GM19468 (cell line): ENCODE data around the gene SMAD9.

ENCODE experiments used
- ATAC-seq: cut with Tn5 transposase; IDR thresholded peaks from one replicate; pipeline ENCODE4 v1.9.1; 2021; ENCODE audit warnings: mild to moderate bottlenecking, moderate library complexity, moderate number of reproducible peaks; ENCODE audit not compliant: unreplicated experiment; ENCODE audit errors: extremely low read depth

The SMAD9 gene

GRCh38 chr13:36919833-36920615, at the start of gene SMAD9:
TSS of gene SMAD9 (minus strand) at chr13:36920238. CDS start at chr13:36879689, 40,549 bp downstream.
- ATAC-seq = no peak

DNA sequence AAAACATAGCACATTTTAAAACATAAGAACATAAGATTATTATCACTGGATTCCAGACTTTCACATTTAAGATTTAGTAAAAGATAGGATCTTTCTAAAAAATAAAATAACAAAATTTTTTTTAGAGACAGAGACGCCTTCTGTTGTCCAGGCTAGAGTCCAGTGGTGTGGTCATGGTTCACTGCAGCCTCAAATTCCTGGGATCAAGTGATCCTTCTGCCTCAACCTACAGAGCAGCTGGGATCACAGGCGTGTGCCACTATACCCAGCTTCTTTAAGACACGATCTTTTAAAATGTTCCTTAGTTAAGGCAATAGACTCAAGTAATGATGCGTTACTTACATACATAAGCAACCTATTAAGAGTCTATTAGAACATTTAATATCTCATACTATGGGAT, 46.4 kb upstream of the SMAD9 start:
- no peak for ATAC-seq

GRCh38 chr13:36965767-36966166, 45.7 kb upstream of the SMAD9 start:
- no peak for ATAC-seq

GRCh38 chr13:36959456-36960116, 39.5 kb upstream of the SMAD9 start:
- no peak for ATAC-seq

DNA sequence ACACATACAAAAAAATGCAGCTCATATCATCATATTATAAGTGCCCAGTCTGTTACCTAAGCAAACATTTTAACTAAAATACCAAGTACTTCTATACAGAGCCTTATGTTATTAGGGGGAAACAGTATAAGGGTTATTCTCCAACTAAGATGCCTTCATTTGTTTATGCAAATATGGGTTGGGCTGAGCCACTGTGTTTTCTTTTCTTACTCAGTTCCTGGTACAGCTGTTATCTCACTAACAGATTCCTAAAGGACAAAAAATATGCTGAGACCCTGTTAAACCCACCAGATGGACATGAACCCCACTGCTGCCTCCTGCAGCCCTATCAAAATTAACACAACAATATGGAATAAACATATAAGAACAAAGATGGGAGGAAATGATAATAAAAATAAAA, 34.5 kb upstream of the SMAD9 start:
- ATAC-seq = no peak

- ATAC-seq = no peak
Observed at GRCh38 chr13:36950920-36951319, 30.9 kb upstream of the SMAD9 start.

DNA sequence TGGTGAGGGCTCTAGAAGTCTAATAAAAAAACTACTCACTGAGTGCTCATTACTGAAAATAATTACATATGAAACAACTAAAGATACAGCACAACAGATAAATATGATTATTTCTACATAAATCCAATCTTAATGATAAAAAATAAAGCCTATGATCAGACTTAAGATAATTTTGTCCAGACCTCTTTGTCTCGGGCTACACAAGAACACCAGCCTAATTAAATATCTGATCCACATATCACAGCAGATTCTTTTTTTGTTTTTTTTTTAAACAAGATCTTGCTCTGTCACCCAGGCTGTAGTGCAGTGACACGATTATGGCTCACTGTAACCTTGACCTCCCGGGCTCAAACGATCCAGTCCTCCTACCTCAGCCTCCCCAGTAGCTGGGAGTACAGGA, 30.3 kb upstream of the SMAD9 start:
- ATAC-seq = no peak

GRCh38 chr13:36945078-36945477, 25.0 kb upstream of the SMAD9 start:
- no peak for ATAC-seq

GRCh38 chr13:36925603-36926002, 5.6 kb upstream of the SMAD9 start:
- no peak for ATAC-seq

DNA sequence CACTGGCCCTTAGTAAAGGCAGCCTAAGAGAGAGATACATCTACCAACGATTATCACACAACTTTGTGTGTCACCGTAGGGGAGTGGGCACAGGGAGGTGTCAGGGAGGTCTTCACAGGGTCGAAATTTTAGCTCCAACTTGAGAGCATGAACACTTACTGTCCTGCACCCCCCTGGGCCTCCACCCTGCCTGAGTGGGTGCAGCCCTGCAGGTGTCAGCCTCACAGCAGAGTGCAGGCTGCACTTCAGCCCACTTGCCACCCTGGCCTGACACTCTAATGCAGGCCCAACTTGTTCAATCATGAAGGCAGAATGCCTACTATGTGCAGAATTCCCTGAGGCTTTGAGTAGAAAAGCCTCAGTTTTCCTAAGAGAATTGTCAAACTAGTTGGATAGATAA, 4.0 kb upstream of the SMAD9 start:
- no peak for ATAC-seq

- no peak for ATAC-seq
Observed at GRCh38 chr13:36921631-36922301, 1.7 kb upstream of the SMAD9 start.

GRCh38 chr13:36920616-36921185, 663 bp upstream of the SMAD9 start:
- ATAC-seq = no peak

DNA sequence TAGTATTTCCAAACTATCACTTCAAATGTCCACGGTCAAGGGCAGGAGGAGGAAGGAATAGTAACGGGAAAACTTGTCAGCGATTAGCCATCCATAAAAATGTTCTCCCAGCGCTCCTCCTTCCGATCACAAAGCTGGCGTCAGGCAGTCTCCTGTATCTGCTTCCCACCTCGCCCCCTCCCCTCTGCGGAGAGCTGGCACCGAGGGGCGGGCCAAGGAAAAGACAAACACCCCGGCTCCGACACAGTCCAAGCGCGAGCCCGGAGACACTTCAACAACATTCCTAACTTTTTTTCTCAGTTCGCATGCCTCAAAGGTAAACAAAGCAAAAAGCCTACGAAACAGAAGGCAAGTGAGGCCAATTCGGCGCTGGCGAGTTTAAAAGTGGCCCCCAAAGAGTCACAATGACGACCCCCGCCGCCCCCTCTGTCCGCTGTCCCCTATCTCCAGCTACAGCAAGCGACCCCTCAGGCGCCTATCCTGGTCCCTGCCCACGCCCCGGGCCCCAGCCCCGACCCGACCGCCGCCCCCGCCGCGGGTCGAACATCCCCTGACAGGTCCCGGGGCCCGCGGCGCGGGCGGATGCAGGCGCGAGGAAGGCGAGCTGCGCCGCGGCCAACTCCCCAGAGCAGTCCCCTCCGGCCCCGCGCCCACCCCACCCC, 736 bp downstream of the SMAD9 start:
- no peak for ATAC-seq

- no peak for ATAC-seq
Observed at GRCh38 chr13:36918246-36919131, 1.5 kb downstream of the SMAD9 start.

GRCh38 chr13:36917311-36917710, 2.7 kb downstream of the SMAD9 start:
- no peak for ATAC-seq

- ATAC-seq = no peak
Observed at GRCh38 chr13:36915896-36916640, 4.0 kb downstream of the SMAD9 start.

GRCh38 chr13:36915106-36915505, 4.9 kb downstream of the SMAD9 start:
- no peak for ATAC-seq

GRCh38 chr13:36914648-36915047, 5.4 kb downstream of the SMAD9 start:
- ATAC-seq = no peak

GRCh38 chr13:36913463-36913862, 6.6 kb downstream of the SMAD9 start:
- ATAC-seq = no peak
